ENCODE measurements around the gene IFT20.

IFT20 gene

GRCh38 chr17:28334666-28335200, 539 bp downstream of the IFT20 start:
- DNase-seq = no peak

- DNase-seq = no peak
Measured at GRCh38 chr17:28334171-28334570, 1.1 kb downstream of the IFT20 start.

- DNase-seq = no peak
Measured at GRCh38 chr17:28333083-28333746, 2.1 kb downstream of the IFT20 start.

GRCh38 chr17:28331891-28332420, 3.3 kb downstream of the IFT20 start:
- no peak for DNase-seq

- no peak for DNase-seq
Measured at GRCh38 chr17:28330671-28331070, 4.6 kb downstream of the IFT20 start.

- no peak for DNase-seq
Measured at GRCh38 chr17:28328325-28328724, 6.9 kb downstream of the IFT20 start.

- no peak for DNase-seq
Measured at GRCh38 chr17:28327709-28328108, 7.6 kb downstream of the IFT20 start.

- DNase-seq = no peak
Measured at GRCh38 chr17:28327031-28327607, 8.2 kb downstream of the IFT20 start.

GRCh38 chr17:28326114-28326513, 9.2 kb downstream of the IFT20 start:
- DNase-seq = no peak

GRCh38 chr17:28325211-28325610, 10.1 kb downstream of the IFT20 start:
- no peak for DNase-seq

GRCh38 chr17:28324781-28325180, 10.5 kb downstream of the IFT20 start:
- DNase-seq = no peak

- no peak for DNase-seq
Measured at GRCh38 chr17:28324267-28324745, 11.0 kb downstream of the IFT20 start.

GRCh38 chr17:28320215-28321061, 14.8 kb downstream of the IFT20 start:
- no peak for DNase-seq

GRCh38 chr17:28319598-28319935, 15.7 kb downstream of the IFT20 start:
- DNase-seq = no peak

GRCh38 chr17:28318759-28319597, 16.3 kb downstream of the IFT20 start, which contains the start of gene TMEM97:
TMEM97 (plus strand) TSS chr17:28319200; CDS start chr17:28319240, 40 bp downstream.
- DNase-seq = peak; percentile 96

- DNase-seq = no peak
Measured at GRCh38 chr17:28317966-28318758, 17.1 kb downstream of the IFT20 start.

GRCh38 chr17:28317099-28317965, 17.9 kb downstream of the IFT20 start:
- no peak for DNase-seq

GRCh38 chr17:28315846-28316705, 19.2 kb downstream of the IFT20 start:
- no peak for DNase-seq

- no peak for DNase-seq
Measured at GRCh38 chr17:28313841-28314240, 21.4 kb downstream of the IFT20 start.
